HL-60 (cell line): ENCODE data around the gene AURKA.
"Not testable (repeated sequence)": the region's sequence is repeated elsewhere in the genome, so short reads cannot be mapped to it uniquely, and the experiment has no call there.

ENCODE experiments used
- DNase-seq, 2 experiments: peaks; one replicate each; pipeline ENCODE4 v3.0.0-alpha.2; 2010 to 2020; ENCODE audit warnings: low read depth in 1 of 2, low spot score in 1 of 2
- H3K27ac ChIP-seq: fragments of 250-450 bp; sonication (Bioruptor Pico); replicated peaks from 2 replicates; pipeline ENCODE4 v1.5.1; 2020; ENCODE audit warnings: mild to moderate bottlenecking, moderate library complexity
- H3K27me3 ChIP-seq: fragments of 250-450 bp; sonication (Bioruptor Pico); 2 replicates; pipeline ENCODE4 v1.5.1; 2021; ENCODE audit warnings: mild to moderate bottlenecking, moderate library complexity; ENCODE audit not compliant: insufficient read depth, poor library complexity, severe bottlenecking
- H3K4me3 ChIP-seq: replicated peaks from 2 replicates; pipeline ENCODE4 v1.5.1; 2011; ENCODE audit warnings: mild to moderate bottlenecking, control low read depth, low read length; ENCODE audit not compliant: insufficient read depth
- CTCF ChIP-seq: IDR thresholded peaks from one replicate; pipeline ENCODE4 v1.5.1; 2011; ENCODE audit warnings: low read length, control low read depth, inconsistent platforms; ENCODE audit not compliant: insufficient read depth
- GABPA ChIP-seq: IDR thresholded peaks from 2 replicates; pipeline ENCODE4 v1.6.1; 2012; ENCODE audit warnings: low read depth
- POLR2AphosphoS5 ChIP-seq: IDR thresholded peaks from 2 replicates; pipeline ENCODE4 v1.6.1; 2012; ENCODE audit warnings: low read depth
- REST ChIP-seq: IDR thresholded peaks from 2 replicates; pipeline ENCODE4 v1.6.1; 2012; ENCODE audit warnings: low read depth; ENCODE audit not compliant: insufficient replicate concordance
- SPI1 ChIP-seq: IDR thresholded peaks from 2 replicates; pipeline ENCODE4 v1.6.1; 2012; ENCODE audit warnings: low read depth, mild to moderate bottlenecking, borderline replicate concordance

The AURKA gene

GRCh38 chr20:56411759-56412472 is 19.9 kb upstream of the AURKA start, which contains the start of gene CASS4:
TSS of gene CASS4 (plus strand) at chr20:56412260. CDS start at chr20:56412459, 199 bp downstream.
- H3K4me3 ChIP-seq = peak within 1 kb of the TSS; percentile 42
- peak within 1 kb of the TSS; percentile 68 for H3K27ac ChIP-seq
- no peaks in the 10 kb centered on the region for H3K27me3 ChIP-seq
- DNase-seq = peak in 1 of 2 experiments; percentile 77
- TF ChIP-seq CTCF (no peak), SPI1 (peak; percentile 42; the same call in 1 of the 2 replicates)

- H3K27ac ChIP-seq = peak overlapping the region; percentile 68
- not testable (repeated sequence) for H3K4me3 ChIP-seq, H3K27me3 ChIP-seq, DNase-seq
Observed at GRCh38 chr20:56411287-56411686, 19.3 kb upstream of the AURKA start.

GRCh38 chr20:56409956-56410355 is 17.9 kb upstream of the AURKA start:
- H3K4me3 ChIP-seq = no peak overlapping the region
- TF ChIP-seq REST (no peak), SPI1 (no peak), CTCF (no peak), POLR2AphosphoS5 (no peak), GABPA (no peak)
- H3K27me3 ChIP-seq = no peaks in the 10 kb centered on the region
- no peak for DNase-seq
- H3K27ac ChIP-seq = peak overlapping the region; percentile 45

- H3K27me3 ChIP-seq = no peaks in the 10 kb centered on the region
- peak overlapping the region; percentile 45 for H3K27ac ChIP-seq
- no peak overlapping the region for H3K4me3 ChIP-seq
- DNase-seq = peak; percentile 75 to 78
- TF ChIP-seq POLR2AphosphoS5 (no peak), GABPA (peak; percentile 80), REST (no peak)
Observed at GRCh38 chr20:56409521-56409920, 17.5 kb upstream of the AURKA start.

GRCh38 chr20:56406910-56407309 is 14.9 kb upstream of the AURKA start:
- no peak overlapping the region for H3K4me3 ChIP-seq
- H3K27ac ChIP-seq = no peak overlapping the region
- no peaks in the 10 kb centered on the region for H3K27me3 ChIP-seq
- no peak for DNase-seq
- TF ChIP-seq CTCF = no peak
- no peak for TF ChIP-seq POLR2AphosphoS5
- no peak for TF ChIP-seq REST
- no peak for TF ChIP-seq SPI1
- no peak for TF ChIP-seq GABPA

GRCh38 chr20:56405356-56405755 is 13.3 kb upstream of the AURKA start:
- H3K4me3 ChIP-seq, H3K27me3 ChIP-seq, H3K27ac ChIP-seq, DNase-seq: not testable (repeated sequence)
